ENCODE data around the gene DAGLA. TPM values are rescaled to one million over a fixed set of nuclear protein-coding genes. Genes with fewer than 3 reads are reported as not detected.

The DAGLA gene
- total RNA-seq, 6 experiments from 2014 or later, result 2.4 to 4.2 (median 3.3) TPM

DNA sequence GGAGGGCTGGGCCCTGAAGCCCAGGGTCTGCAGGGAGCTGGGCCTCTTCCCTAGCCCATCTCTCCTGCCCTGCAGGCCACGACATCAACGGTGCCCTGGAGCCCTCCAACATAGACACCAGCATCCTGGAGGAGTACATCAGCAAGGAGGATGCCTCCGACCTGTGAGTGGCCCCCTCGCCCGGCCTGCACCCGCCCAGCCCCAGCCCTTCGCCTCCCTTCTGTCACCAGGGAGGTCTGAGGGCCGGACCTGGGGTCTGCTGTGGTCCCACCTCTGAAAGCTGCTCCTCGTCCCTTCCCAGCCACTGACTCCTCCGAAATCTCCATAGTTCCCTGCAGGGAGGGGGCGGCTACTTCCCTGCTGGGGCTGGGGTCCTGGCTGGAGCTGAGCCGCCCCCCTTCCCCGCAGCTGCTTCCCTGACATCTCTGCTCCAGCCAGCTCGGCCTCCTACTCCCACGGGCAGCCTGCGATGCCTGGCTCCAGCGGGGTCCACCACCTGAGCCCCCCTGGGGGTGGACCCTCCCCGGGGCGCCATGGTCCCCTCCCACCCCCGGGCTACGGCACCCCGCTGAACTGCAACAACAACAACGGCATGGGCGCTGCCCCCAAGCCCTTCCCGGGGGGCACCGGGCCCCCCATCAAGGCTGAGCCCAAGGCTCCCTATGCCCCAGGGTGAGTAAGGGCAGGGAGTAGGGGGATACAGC is 85.5 kb downstream of the DAGLA start:
- H3K9me3 Mint-ChIP-seq, result no peaks in the 10 kb centered on the region
- no peaks in the 10 kb centered on the region for H3K36me3 Mint-ChIP-seq (ENCODE audit: low read depth)
- TF ChIP-seq, protein P1, sequence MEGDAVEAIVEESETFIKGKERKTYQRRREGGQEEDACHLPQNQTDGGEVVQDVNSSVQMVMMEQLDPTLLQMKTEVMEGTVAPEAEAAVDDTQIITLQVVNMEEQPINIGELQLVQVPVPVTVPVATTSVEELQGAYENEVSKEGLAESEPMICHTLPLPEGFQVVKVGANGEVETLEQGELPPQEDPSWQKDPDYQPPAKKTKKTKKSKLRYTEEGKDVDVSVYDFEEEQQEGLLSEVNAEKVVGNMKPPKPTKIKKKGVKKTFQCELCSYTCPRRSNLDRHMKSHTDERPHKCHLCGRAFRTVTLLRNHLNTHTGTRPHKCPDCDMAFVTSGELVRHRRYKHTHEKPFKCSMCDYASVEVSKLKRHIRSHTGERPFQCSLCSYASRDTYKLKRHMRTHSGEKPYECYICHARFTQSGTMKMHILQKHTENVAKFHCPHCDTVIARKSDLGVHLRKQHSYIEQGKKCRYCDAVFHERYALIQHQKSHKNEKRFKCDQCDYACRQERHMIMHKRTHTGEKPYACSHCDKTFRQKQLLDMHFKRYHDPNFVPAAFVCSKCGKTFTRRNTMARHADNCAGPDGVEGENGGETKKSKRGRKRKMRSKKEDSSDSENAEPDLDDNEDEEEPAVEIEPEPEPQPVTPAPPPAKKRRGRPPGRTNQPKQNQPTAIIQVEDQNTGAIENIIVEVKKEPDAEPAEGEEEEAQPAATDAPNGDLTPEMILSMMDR (IDR thresholded peaks at IDR 0.05), result no peak
- H3K4me1 Mint-ChIP-seq (ENCODE audit: low read depth), result no peaks in the 10 kb centered on the region
- H3K27ac Mint-ChIP-seq, result no peak overlapping the region
- DNase-seq, result no peak
- H3K4me3 Mint-ChIP-seq, result no peak overlapping the region
- peaks cover 13% of the 10 kb centered on the region for H3K27me3 Mint-ChIP-seq (ENCODE audit: insufficient read depth)

DNA sequence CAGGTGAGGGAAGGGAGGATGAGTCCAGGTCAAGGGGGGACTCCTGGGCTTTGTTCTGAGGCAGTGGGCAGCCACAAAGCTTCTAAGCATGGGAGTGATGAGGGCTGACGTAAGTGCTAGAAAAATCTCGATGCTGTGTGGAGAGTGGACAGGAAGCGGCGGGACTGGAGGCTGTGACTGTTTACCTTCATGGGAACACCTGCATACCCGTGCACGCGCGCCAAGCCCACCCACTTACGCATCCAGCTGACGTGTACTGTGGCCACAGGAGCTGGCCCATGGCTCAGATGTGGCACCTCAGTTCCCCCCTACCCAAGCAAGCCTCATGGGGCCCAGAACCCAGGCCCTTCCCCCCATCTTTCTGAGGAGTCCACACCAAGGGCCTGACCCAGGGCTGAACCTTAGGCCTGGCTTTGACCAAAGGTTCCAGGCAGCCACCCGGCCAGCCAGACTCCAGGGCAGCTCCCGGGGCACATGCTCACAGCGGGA is 86.2 kb downstream of the DAGLA start:
- DNase-seq, result peak; percentile 8
- peaks cover 13% of the 10 kb centered on the region for H3K27me3 Mint-ChIP-seq (ENCODE audit: insufficient read depth)
- no peak overlapping the region for H3K4me3 Mint-ChIP-seq
- H3K9me3 Mint-ChIP-seq, result no peaks in the 10 kb centered on the region
- no peak overlapping the region for H3K27ac Mint-ChIP-seq
- no peaks in the 10 kb centered on the region for H3K4me1 Mint-ChIP-seq (ENCODE audit: low read depth)
- TF ChIP-seq, protein P1 (IDR thresholded peaks at IDR 0.05), result no peak
- H3K36me3 Mint-ChIP-seq (ENCODE audit: low read depth), result no peaks in the 10 kb centered on the region

- Mint-ChIP-seq H3K9me3 (no peaks in the 10 kb centered on the region), H3K4me1 (ENCODE audit: low read depth) (no peaks in the 10 kb centered on the region), H3K4me3 (no peak overlapping the region), H3K27me3 (ENCODE audit: insufficient read depth) (peaks cover 4% of the 10 kb centered on the region), H3K36me3 (ENCODE audit: low read depth) (no peaks in the 10 kb centered on the region), H3K27ac (no peak overlapping the region)
- DNase-seq, result no peak
- TF ChIP-seq, protein P1 (IDR thresholded peaks at IDR 0.05), result no peak
Observed at GRCh38 chr11:61768376-61769076, 88.3 kb downstream of the DAGLA start.

DNA sequence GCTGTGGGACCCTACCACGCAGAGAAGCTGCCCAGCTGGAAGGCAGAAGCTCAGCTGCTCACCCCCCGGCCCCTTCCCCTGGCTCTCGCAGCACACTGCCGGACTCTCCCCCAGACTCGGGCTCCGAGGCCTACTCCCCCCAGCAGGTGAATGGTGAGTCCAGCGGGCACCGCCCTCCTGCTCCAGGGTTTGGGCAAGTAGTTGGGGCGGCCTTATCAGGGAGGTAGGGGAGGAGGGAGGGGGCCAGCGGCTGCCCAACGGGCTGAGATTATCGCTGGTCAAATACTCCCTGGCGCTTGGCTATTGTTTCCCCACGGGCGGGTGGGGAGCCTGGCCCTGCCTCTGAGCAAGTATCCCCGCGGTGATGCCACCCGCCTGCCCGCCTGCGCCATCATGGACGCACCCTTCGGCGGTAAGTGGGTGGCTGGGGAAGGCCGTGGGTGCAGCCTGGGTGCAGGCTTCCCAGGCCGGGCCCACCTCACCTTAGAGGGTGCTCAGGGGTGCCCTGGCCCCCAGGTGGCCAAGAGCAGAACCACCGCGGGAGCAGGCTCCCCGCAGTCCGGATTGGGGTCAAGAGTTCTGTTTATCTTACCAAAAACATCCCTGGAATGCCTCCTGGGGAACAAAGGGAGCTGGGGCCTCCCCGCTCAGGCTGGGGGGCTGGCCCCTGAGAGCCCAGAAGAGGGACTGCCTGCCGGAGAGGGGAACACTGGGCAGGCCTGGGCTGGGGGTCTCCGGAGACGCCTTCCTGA is 89.2 kb downstream of the DAGLA start:
- DNase-seq, result no peak
- Mint-ChIP-seq H3K4me1 (ENCODE audit: low read depth) (no peaks in the 10 kb centered on the region), H3K9me3 (no peaks in the 10 kb centered on the region), H3K27ac (no peak overlapping the region), H3K27me3 (ENCODE audit: insufficient read depth) (peaks cover 4% of the 10 kb centered on the region), H3K36me3 (ENCODE audit: low read depth) (no peaks in the 10 kb centered on the region), H3K4me3 (no peak overlapping the region)
- TF ChIP-seq, protein P1 (IDR thresholded peaks at IDR 0.05), result peak; percentile 71

- H3K27ac Mint-ChIP-seq, result no peak overlapping the region
- no peak overlapping the region for H3K4me3 Mint-ChIP-seq
- no peaks in the 10 kb centered on the region for H3K36me3 Mint-ChIP-seq (ENCODE audit: low read depth)
- DNase-seq, result no peak
- peaks cover 9% of the 10 kb centered on the region for H3K27me3 Mint-ChIP-seq (ENCODE audit: insufficient read depth)
- no peaks in the 10 kb centered on the region for H3K9me3 Mint-ChIP-seq
- TF ChIP-seq, protein P1 (IDR thresholded peaks at IDR 0.05), result no peak
- H3K4me1 Mint-ChIP-seq (ENCODE audit: low read depth), result no peaks in the 10 kb centered on the region
Observed at GRCh38 chr11:61769946-61770683, 89.9 kb downstream of the DAGLA start.
